Putamen (tissue), 1 donor: ENCODE results near the gene ANXA9.

ENCODE experiments used
- DNase-seq: peaks from one replicate; pipeline ENCODE4 v3.0.0-alpha.2; 2016; ENCODE audit warnings: low spot score

The ANXA9 gene

DNA sequence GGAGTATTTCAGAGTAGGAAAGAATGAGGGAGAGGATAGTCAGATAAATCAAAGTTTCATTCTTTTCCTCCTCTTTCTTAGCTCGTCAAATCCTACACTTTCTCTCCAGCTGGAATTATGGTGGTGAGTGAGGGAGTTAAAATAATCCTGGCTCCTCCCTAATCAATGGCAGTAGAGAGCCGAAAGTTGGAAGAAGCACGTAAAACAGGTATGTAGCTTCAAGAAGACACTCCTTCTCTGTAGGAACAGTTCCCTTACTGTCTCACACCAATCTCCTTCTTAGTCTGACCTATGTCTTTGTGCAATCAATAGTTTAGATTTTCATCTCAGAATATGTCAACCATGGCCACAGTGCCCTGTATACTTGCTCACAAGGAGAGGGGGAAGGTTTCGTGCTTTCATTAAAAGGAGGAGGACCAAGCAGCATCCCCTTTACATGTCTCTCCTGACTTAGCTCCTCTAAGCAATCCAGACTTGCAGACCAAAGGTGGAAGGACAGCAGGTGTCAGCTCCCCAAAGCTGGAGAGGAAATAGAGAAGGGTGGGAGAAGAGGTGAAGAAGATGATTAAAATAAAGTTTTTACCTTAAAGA, 23.7 kb downstream of the ANXA9 start:
- DNase-seq, result no peak

DNA sequence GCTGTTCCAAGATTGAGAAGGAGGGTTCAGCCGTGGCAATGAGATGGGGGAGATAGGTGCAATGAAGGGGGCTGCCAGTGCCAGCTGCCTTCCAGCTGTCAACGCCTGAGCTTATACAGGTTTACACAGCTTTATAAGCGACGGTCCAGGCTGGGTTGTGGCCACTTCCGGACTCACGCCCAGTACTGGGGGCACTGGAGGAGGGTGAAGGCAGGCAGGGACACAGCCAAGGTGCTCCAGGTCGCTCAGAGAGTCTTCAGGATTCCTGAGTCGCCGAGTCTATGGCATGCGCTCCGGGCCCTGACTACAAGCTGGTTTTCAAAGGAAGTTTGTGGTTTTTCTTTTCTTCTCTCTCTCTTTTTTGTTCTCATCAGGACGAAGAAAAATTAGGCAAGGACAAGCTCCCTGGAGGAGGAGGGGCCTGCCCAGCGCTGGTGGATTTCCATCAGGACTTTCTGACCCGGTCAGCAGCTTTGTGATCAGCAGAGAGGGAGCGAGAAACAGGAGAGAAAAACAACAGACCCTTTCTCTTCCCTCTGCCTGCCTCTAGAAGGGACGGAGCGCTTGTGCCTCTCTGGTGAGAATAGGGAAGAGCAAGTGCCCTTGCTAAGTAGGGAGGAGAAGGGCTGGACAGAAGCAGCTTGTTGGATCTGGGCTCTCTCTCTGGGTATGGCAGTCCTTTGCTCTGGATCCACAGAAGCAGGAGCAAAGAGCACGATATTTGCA, 24.4 kb downstream of the ANXA9 start, which contains the start of gene MINDY1:
Gene MINDY1, minus strand, starts transcription at position 576 of the 726 bp plus-strand sequence. CDS start 4,285 bp downstream, outside the sequence.
- peak; percentile 93 for DNase-seq

- DNase-seq, result peak; percentile 32
These were observed 25.8 kb downstream of the ANXA9 start for GRCh38 chr1:151007853-151008243.

GRCh38 chr1:151008244-151009205, 26.4 kb downstream of the ANXA9 start, which contains the start of gene PRUNE1:
Gene PRUNE1 (plus strand): TSS chr1:151008449. CDS start chr1:151008633, 184 bp downstream.
- DNase-seq, result peak; percentile 96

DNA sequence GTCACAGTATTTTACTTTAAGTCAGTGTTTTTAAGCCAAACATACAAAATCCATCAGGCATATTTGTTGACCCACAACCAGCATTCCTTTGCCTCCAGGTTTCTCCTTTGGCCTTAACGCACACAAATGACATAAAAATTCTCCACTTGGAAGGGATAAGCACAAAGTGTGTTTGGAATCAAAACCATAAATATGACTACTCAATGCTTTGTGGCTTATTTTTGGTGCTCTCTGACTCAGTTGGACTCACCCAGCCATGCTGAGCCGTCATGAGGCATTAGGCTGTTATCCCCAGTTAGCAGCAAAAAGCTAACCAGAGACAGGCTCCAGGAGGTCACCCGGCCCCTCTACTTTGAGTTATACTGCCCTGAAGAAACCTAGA, 27.1 kb downstream of the ANXA9 start:
- DNase-seq, result no peak

DNA sequence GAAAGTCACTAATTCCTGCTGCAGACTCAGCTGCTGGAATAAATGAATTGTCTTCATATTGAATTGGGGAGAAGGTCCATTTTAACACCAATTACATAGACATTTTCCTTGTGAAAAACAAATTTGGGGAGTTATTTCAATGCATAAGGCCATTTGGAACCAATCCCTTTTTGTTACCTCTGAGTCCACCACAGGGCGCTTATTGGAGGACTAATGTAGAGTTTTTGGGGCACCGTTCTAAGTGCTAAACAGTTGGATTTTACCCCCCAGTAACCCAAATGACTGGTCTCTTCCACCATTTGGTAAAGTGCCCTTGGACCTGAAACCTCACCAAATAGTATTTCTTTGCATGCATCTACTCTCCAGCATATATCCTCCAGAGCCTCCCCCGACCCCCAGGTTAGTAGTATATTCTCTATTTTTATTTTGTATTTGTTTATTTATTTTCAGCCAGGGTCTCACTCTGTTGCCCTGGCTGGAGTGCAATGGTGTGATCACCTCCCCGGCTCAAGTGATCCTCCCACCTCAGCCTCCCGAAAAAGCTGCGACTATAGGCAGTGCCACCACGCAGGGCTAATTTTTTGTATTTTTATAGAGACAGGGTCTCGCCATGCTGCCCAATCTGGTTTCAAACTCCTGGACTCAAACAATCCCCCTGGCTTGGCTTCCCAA, 27.7 kb downstream of the ANXA9 start:
- no peak for DNase-seq

- no peak for DNase-seq
These were observed 28.2 kb downstream of the ANXA9 start for GRCh38 chr1:151010346-151010726.

DNA sequence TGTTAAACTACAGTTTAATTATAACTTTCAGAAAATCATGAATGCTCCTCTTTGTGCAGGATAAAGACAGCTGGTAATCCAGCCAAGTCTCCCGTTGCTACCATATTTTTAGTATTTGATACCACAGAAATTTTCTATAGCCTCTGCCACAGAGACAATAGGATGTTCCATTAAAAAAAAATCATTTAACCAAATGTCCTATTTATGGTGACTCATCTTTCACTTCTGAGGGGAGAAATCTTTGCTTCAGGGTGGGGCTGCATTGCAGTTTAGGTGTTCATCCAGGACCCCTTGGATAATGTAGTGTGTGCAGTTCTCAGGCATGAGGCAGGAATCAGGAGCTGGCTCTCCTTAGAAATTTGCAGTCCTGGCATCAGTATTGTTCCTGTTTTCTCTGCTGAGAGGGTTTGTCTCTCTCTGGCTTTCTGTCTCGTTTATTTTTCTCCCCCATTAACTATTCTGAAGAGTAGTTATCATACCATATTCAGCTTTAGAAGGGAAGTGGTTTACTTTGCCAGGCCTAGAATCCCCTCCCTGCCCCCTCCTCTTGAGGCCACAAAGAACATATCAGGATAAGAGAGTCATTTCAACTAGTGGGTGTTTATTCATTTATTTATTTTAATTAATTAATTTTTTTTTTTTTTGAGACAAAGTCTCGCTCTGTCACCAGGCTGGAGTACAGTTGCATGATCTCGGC, 29.2 kb downstream of the ANXA9 start:
- DNase-seq, result no peak

GRCh38 chr1:151012684-151013471, 30.8 kb downstream of the ANXA9 start:
- DNase-seq, result no peak

DNA sequence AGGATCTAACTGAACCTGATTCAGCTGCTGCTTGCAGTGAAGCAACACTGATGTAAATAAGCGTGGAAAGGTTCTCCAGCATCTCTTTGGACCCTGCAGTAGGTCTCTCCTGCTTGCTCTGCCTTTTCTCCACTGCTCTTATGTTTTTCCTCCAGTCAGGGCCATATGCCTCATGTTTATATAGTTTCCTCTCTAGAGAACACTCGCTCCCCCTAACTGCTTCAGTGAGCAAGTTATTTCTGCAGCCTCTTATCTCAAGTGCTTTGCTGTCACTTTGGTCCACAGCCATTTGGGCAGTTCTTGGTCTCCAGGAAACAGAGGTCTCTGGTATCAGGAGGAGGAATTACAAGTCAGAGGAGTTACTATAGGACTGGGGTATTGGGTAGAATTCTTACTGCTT, 31.4 kb downstream of the ANXA9 start:
- DNase-seq, result no peak

- DNase-seq, result peak; percentile 74
These were observed 42.6 kb downstream of the ANXA9 start for GRCh38 chr1:151024540-151025146.

- no peak for DNase-seq
These were observed 44.4 kb downstream of the ANXA9 start for GRCh38 chr1:151026460-151026859.

GRCh38 chr1:151032164-151032563, 50.1 kb downstream of the ANXA9 start:
- no peak for DNase-seq

GRCh38 chr1:151035167-151035566, 53.1 kb downstream of the ANXA9 start:
- DNase-seq, result no peak

DNA sequence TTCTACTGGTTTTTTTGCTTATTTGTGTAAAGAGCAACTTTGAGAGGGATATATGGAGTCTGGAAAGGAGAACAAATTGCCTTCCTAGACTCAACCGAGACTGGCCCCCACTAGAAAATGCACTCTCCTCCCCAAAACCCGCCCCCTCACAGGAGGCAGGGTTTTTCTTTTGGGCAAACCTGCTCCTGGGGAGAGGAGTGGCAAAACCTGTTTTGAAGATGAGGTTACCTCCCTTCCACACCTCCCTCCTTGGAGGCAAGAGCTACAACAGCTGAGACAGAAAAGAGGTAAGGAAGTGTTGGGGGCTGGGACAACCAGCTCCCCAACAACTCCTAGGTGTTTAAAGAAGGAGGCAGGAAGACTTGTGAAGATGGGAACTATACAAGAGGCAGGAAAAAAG, 54.3 kb downstream of the ANXA9 start, which contains the start of gene BNIPL:
Gene BNIPL, plus strand, starts transcription at position 231 of the 400 bp plus-strand sequence. Its CDS starts 140 bp downstream, at position 371.
- DNase-seq, result no peak

GRCh38 chr1:151037032-151037431, 54.9 kb downstream of the ANXA9 start:
- DNase-seq, result no peak

GRCh38 chr1:151039521-151039920, 57.4 kb downstream of the ANXA9 start:
- no peak for DNase-seq

DNA sequence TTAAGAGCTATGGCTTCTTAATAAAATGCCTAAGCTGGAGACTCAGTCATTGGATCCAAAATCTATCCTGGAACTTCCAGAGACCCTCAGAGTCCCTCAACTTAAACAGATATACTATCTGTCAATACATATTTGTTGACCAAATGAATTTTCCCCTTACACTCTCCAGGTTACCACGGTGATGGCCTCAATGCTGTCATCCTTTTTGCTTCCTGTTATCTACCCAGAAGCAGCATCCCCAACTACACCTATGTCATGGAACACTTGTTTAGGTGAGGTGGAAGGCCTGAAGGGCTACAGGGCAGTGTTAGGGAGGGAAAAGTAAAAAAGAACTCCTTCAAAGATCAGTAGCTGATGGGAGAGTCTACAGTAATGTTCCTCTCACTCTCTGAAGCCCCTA, 61.1 kb downstream of the ANXA9 start:
- no peak for DNase-seq
